Activated CD8-positive, alpha-beta T cell treated with anti-CD3 and anti-CD28 coated beads, Interleukin-2, amount 10 ng/mL, durations not matched to agents 7 days and 5 days (primary cell): ENCODE data around the gene CAMSAP1. TPM values are rescaled to one million over a fixed set of nuclear protein-coding genes. Genes with fewer than 3 reads are reported as not detected.
"Not testable (repeated sequence)": the region's sequence is repeated elsewhere in the genome, so short reads cannot be mapped to it uniquely, and the experiment has no call there.

ENCODE experiments used
- ATAC-seq: fragments of 150-1000 bp; cut with Tn5 transposase; one replicate; pipeline ENCODE4 v1.10.0; 2021; ENCODE audit warnings: moderate library complexity
- CTCF ChIA-PET: fragments of 350-600 bp; sonication (Branson Sonifier 250); formaldehyde crosslinking; loops from one replicate; lab custom pipeline; 2021; ENCODE audit warnings: antibody characterized with exemption; lab: Charles Lee
- POLR2A ChIA-PET: fragments of 350-600 bp; sonication (Branson Sonifier 250); formaldehyde crosslinking; loops from one replicate; lab custom pipeline; 2021; ENCODE audit warnings: antibody characterized with exemption; lab: Charles Lee
- DNase-seq: peaks from one replicate; pipeline ENCODE4 v3.0.0-alpha.2; 2020
- H3K27ac Mint-ChIP-seq: one replicate; pipeline ENCODE4 v1.8.0; 2021; ENCODE audit warnings: mild to moderate bottlenecking, mixed read lengths
- H3K27me3 Mint-ChIP-seq: one replicate; pipeline ENCODE4 v1.8.0; 2021; ENCODE audit warnings: low read depth, mixed read lengths
- H3K36me3 Mint-ChIP-seq: one replicate; pipeline ENCODE4 v1.8.0; 2021; ENCODE audit warnings: low read depth, mixed read lengths
- H3K4me1 Mint-ChIP-seq: one replicate; pipeline ENCODE4 v1.8.0; 2021; ENCODE audit warnings: low read depth, mixed read lengths
- H3K4me3 Mint-ChIP-seq: one replicate; pipeline ENCODE4 v1.8.0; 2021; ENCODE audit warnings: mild to moderate bottlenecking, mixed read lengths
- H3K9me3 Mint-ChIP-seq: one replicate; pipeline ENCODE4 v1.8.0; 2022; ENCODE audit warnings: mixed read lengths; ENCODE audit not compliant: insufficient read depth
- total RNA-seq, 2 experiments: library from RNA; stranded (reverse); gene quantifications; one replicate each; pipeline ENCODE4 v1.2.3, GENCODE V29; 2021

The CAMSAP1 gene
- total RNA-seq: 10 to 100 TPM; 20.3 to 21.5 TPM

DNA sequence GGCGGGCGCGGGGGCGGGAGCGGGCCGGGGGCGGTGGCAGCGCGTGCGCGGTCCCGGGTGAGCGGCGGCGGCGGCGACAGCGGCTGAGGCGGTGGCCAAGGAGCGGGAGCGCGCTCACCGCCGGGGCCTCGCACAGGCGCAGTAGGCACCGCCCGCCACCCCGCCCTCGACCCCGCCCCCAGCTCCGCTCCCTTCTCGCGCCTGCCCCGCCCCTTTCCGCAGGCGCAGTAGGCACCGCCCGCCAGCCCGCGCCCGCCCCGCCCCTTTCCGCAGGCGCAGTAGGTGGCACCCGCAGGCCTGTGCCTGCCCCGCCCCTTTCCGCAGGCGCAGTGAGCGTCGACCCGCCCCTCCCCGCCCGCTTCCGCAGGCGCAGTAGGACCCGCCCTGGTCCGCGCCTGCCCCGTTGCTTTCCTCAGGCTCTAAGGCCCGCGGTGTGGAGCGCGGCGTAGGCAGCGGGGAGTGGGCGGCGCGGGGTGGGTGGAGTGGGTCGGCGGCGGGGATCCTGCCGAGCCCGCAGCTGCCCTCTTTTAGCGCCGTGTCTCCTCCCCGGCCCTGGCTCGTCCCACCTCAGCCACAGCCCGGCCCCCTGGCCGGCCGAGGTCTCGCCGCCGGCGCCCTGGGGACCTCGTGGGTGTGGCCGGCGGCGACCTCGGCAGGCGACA, at the start of gene CAMSAP1:
CAMSAP1 (minus strand) TSS at position 116 of the 662 bp plus-strand sequence. CDS start 387 bp downstream, outside the sequence.
- H3K27ac Mint-ChIP-seq: peak within 1 kb of the TSS; percentile 62
- H3K27me3 Mint-ChIP-seq: no peaks in the 10 kb centered on the region
- peak; percentile 93 for ATAC-seq
- peaks cover 51% of the 10 kb centered on the region for H3K36me3 Mint-ChIP-seq
- no peaks in the 10 kb centered on the region for H3K9me3 Mint-ChIP-seq
- peaks cover 39% of the 10 kb centered on the region for H3K4me1 Mint-ChIP-seq
- peak; percentile 95 for DNase-seq
- ChIA-PET POLR2A (interaction anchor here (0.6 to 1.0 kb wide), 2 partner anchors 19 to 21 kb away, joined by 3 read pairs; no protein-coding TSS in a partner anchor), CTCF (no interaction called here)
- peak within 1 kb of the TSS; percentile 82 for H3K4me3 Mint-ChIP-seq

DNA sequence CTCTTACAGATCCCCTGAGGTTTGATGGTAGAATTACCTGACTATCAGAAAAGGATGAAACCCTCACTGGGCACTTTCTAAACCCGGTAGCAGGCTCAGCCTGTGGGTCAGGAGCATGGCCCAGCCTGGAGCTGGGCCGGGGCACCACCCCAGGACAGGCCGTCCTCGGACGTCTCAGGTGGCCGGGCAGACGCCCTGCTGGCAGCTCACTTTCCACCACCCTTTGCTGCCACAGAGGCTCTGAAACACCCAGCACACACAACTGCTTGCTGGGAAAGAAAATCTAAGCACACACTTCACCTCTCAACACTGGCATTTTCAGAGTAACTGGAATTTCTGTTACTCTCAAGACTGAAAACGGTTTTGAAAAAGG, 49.4 kb upstream of the CAMSAP1 start:
- Mint-ChIP-seq H3K4me3 (no peak overlapping the region), H3K36me3 (peaks cover 16% of the 10 kb centered on the region), H3K27ac (no peak overlapping the region), H3K27me3 (peaks cover under 1% of the 10 kb centered on the region), H3K9me3 (no peaks in the 10 kb centered on the region), H3K4me1 (peaks cover 15% of the 10 kb centered on the region)
- ATAC-seq: no peak
- POLR2A ChIA-PET: interaction anchor here (0.6 kb wide), 1 partner anchor 334 kb away, joined by 3 read pairs; no protein-coding TSS in a partner anchor
- DNase-seq: no peak
- CTCF ChIA-PET: no interaction called here

DNA sequence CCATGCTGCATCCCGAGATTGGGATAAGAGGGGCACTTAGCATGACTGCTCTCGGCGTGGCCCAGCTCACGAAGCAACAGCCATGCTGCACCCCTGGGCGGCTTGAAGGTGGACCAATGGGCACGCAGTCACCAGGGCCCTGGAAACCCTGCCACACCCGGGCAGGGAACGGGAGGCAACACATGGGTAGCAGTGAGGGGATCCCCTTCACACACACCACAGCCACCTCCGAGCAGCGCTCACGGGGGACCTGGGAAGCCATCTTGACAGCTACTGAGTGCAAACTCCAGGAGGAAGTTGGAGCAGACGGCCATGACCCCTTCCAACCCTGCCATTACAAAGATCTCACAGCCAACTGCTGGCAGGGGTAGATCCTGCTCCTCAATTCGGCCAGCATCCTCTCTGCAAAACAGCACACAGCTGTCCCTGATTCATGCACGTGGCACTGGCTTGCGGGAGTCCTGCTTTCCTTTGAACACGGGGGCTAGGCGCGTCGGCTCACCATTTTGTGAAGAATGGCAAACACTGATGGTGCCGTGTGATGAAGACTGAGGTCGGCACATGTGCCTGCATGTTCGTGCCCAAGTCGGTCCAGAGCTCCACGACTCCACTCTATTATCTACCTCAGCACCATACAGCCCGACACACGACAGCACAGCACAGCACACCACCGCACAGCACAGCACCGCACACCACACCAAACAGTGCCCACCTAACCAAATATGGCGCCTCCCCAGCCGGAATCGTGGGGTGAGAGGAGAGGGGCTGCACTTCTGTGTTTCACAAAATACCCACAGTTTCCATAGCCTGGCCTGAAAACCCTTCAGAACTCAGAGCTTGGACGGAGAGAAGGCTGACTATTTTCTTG, 48.8 kb upstream of the CAMSAP1 start:
- ChIA-PET POLR2A (interaction anchor here (1.0 kb wide), 1 partner anchor 13 kb away, joined by 4 read pairs; no protein-coding TSS in a partner anchor), CTCF (no interaction called here)
- no peak overlapping the region for H3K4me3 Mint-ChIP-seq
- ATAC-seq: no peak
- no peaks in the 10 kb centered on the region for H3K9me3 Mint-ChIP-seq
- peaks cover 16% of the 10 kb centered on the region for H3K36me3 Mint-ChIP-seq
- no peaks in the 10 kb centered on the region for H3K27me3 Mint-ChIP-seq
- H3K27ac Mint-ChIP-seq: no peak overlapping the region
- H3K4me1 Mint-ChIP-seq: peaks cover 11% of the 10 kb centered on the region
- DNase-seq: no peak

- ATAC-seq (no peak), DNase-seq (no peak)
- Mint-ChIP-seq H3K36me3 (peaks cover 18% of the 10 kb centered on the region), H3K4me3 (no peak overlapping the region), H3K27ac (no peak overlapping the region), H3K4me1 (no peaks in the 10 kb centered on the region), H3K9me3 (no peaks in the 10 kb centered on the region), H3K27me3 (no peaks in the 10 kb centered on the region)
- ChIA-PET POLR2A (no interaction called here), CTCF (no interaction called here)
Observed at GRCh38 chr9:135952664-135953206, 45.4 kb upstream of the CAMSAP1 start.

- Mint-ChIP-seq H3K27ac (no peak overlapping the region), H3K9me3 (no peaks in the 10 kb centered on the region)
Observed at GRCh38 chr9:135951889-135952663, 44.7 kb upstream of the CAMSAP1 start.

DNA sequence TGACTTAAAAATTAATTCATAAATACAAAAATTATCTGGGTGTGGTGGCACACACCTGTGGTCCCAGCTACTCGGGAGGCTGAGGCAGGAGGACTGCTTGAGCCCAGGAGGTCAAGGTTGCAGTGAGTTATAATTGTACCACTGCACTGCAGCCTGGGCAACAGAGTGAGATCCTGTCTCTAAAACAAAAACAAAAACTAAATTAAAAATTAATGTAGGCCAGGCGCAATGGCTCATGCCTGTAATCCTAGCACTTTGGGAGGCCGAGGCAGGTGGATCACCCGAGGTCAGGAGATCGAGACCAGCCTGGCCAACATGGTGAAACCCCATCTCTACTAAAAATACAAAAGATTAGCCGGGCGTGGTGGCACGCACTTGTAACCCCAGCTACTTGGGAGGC, 44.0 kb upstream of the CAMSAP1 start:
- CTCF ChIA-PET, ATAC-seq, H3K27ac Mint-ChIP-seq, H3K27me3 Mint-ChIP-seq, H3K9me3 Mint-ChIP-seq, H3K4me1 Mint-ChIP-seq, DNase-seq, H3K4me3 Mint-ChIP-seq, POLR2A ChIA-PET: not testable (repeated sequence)
- H3K36me3 Mint-ChIP-seq: peaks cover 19% of the 10 kb centered on the region

More at GRCh38 chr9:135951889-135952663, 44.7 kb upstream of the CAMSAP1 start:
- Mint-ChIP-seq H3K36me3 (peaks cover 18% of the 10 kb centered on the region), H3K27me3 (no peaks in the 10 kb centered on the region), H3K4me1 (no peaks in the 10 kb centered on the region), H3K4me3 (no peak overlapping the region)
- ChIA-PET POLR2A (no interaction called here), CTCF (no interaction called here)
- no peak for DNase-seq
- no peak for ATAC-seq

DNA sequence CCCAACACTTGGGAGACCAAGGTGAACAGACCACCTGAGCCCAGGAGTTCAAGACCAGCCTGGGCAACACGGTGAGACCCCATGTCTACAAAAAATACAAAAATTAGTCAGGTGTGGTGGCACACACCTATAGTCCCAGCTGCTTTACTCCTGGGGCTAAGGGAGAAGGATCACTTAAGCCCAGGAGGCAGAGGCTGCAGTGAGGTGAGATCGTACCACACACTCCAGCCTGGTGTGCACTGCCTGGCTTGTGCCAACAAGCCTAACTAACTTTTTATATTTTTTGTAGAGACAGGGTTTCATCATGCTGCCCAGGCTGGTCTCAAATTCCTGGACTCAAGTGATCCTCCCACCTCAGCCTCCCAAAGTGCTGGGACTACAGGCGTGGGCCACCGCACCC, 43.5 kb upstream of the CAMSAP1 start:
- H3K4me3 Mint-ChIP-seq, POLR2A ChIA-PET, H3K27ac Mint-ChIP-seq, H3K27me3 Mint-ChIP-seq, ATAC-seq, H3K9me3 Mint-ChIP-seq, CTCF ChIA-PET, H3K4me1 Mint-ChIP-seq, DNase-seq: not testable (repeated sequence)
- H3K36me3 Mint-ChIP-seq: peaks cover 23% of the 10 kb centered on the region

GRCh38 chr9:135950135-135950682, 42.9 kb upstream of the CAMSAP1 start:
- H3K27ac Mint-ChIP-seq: no peak overlapping the region
- no peak for DNase-seq
- no peaks in the 10 kb centered on the region for H3K9me3 Mint-ChIP-seq
- no peak for ATAC-seq
- no peaks in the 10 kb centered on the region for H3K27me3 Mint-ChIP-seq
- ChIA-PET CTCF (no interaction called here), POLR2A (no interaction called here)
- no peaks in the 10 kb centered on the region for H3K4me1 Mint-ChIP-seq
- H3K4me3 Mint-ChIP-seq: no peak overlapping the region
- H3K36me3 Mint-ChIP-seq: peaks cover 30% of the 10 kb centered on the region

GRCh38 chr9:135949501-135950134, 42.3 kb upstream of the CAMSAP1 start:
- Mint-ChIP-seq H3K4me3 (no peak overlapping the region), H3K36me3 (peaks cover 34% of the 10 kb centered on the region), H3K27me3 (no peaks in the 10 kb centered on the region), H3K9me3 (no peaks in the 10 kb centered on the region), H3K27ac (no peak overlapping the region), H3K4me1 (no peaks in the 10 kb centered on the region)
- ATAC-seq: no peak
- ChIA-PET CTCF (no interaction called here), POLR2A (no interaction called here)
- DNase-seq: no peak

DNA sequence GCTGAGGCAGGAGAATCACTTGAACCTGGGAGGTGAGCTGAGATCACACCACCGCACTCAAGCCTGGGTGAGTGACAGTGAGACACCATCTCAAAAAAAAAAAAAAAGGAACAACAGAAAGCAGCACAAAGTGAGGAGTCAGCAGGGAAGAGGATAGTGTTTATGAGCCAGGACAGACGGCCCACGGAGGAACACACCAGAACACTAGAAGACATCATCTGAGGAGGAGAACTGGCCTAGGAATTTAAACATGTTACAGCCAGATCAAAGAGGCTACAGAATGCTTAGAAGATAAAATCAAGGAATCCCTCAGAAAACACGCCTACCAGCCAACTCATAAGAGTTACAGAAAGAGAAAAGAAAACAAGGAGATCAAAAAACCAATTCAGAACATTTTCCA, 41.6 kb upstream of the CAMSAP1 start:
- ChIA-PET POLR2A (no interaction called here), CTCF (no interaction called here)
- DNase-seq (no peak), ATAC-seq (no peak)
- Mint-ChIP-seq H3K4me1 (no peaks in the 10 kb centered on the region), H3K4me3 (no peak overlapping the region), H3K9me3 (no peaks in the 10 kb centered on the region), H3K27ac (no peak overlapping the region), H3K36me3 (peaks cover 36% of the 10 kb centered on the region), H3K27me3 (no peaks in the 10 kb centered on the region)

- POLR2A ChIA-PET: no interaction called here
- CTCF ChIA-PET: no interaction called here
- Mint-ChIP-seq H3K4me1 (no peaks in the 10 kb centered on the region), H3K9me3 (no peaks in the 10 kb centered on the region), H3K27me3 (no peaks in the 10 kb centered on the region), H3K27ac (no peak overlapping the region), H3K36me3 (peaks cover 37% of the 10 kb centered on the region), H3K4me3 (no peak overlapping the region)
- ATAC-seq (no peak), DNase-seq (no peak)
Observed at GRCh38 chr9:135948446-135948845, 41.1 kb upstream of the CAMSAP1 start.
